Measurements from ENCODE around the gene NPAS2.

The NPAS2 gene

DNA sequence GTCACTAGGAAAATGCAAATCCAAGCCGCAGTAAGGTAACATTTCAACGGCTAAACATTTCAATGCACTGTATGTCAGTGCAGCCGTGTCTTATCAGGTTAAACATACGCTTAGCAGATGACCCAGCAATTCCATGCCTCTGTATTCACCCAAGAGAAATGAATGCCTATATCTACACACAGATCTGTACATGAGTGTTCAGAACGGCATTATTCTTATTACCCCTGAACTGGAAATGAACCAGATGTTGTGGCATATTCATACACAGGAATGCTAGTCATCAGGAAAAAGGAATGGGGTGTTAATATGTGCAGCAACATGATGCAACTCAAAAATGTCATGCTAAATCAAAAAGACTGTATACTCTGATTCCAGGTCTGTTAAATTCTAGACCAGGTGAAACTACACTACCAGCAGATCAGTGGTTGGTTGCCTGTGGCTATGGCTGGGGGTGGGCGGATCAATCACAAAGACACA is 101.8 kb downstream of the NPAS2 start:
- no peak for DNase-seq

DNA sequence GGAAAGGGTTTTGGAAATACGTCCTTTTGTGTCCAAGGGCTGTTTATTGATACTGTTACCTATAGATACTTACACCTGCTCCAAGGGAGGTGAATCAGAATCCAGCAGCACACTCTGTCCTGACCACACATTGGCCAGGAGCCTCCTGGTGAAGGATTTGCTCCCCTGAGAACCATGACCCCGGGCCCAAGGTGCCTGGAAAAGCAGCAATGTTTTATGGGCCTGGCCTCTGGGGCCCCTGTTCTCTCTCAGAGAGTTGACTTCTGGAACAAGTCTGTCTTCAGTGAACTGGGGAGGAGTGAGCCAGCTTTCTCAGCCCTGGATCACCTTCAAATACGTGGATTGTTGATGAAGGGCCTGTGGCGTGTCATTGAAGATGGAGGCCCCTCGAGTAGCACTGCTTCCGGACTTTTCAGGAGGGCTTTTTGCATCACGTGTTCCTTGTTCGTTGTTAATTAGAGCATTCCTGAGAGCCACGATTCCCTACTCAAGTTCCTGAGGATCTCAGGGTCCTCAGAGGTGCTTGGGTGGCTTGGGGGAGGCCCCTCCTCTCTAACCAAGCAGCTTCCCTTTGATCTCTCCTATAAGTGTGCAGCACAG is 103.6 kb downstream of the NPAS2 start:
- no peak for DNase-seq

DNA sequence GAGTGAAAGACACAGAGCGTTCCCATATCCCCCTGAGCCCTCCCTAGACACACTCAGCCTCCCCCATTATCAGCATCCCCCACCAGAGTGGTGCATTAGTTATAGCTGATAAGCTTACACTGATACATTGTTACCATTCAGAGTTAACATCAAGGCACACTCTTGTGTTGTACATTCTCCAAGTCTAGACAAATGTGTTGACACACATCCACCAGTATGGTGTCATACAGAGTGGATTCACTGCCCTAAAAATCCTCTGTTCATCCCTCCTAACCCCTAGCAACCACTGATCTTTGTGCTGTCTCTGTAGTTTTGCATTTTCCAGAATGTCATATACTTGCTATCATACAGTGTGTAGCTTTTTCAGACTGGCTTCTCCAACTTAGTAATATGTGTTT is 104.2 kb downstream of the NPAS2 start:
- DNase-seq: no peak

DNA sequence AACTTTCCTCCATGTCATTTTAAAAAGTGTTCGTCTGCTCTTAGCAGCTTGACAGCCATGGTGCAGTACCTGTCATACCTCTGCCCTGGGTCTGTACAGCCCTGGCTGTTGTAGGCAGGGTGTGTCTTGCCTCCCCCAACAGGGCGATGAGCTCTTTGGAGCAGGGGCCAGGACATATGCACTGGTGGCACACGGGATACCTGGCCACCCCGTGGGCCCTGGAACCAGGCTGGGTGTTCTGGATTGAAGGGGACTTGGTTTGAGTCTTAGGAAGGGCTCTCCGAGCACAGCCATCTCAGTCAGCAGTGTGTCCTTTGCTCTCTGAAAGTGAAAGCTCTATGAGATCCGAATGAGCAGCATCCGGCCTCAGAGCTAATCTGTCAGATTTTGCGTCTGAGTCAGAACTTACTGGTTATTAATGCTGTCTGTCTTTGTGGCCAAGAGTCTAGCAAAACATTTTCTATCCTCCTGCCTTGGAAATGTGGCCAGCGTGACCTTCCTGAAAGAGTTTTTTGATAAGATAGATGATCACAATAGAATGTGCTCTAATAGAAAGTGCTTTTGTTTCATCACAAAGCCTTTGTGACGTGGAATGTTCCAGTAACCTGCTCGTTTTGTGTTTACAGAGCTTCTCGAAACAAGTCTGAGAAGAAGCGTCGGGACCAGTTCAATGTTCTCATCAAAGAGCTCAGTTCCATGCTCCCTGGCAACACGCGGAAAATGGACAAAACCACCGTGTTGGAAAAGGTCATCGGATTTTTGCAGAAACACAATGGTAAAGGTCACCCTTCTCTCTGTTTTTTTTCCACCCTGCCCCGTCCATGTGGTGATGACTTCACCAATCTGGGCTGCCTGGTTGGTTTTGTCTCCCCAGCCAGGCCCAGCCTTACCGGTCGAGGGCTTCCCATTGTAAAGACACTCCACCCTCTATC is 104.8 kb downstream of the NPAS2 start:
- DNase-seq: no peak

DNA sequence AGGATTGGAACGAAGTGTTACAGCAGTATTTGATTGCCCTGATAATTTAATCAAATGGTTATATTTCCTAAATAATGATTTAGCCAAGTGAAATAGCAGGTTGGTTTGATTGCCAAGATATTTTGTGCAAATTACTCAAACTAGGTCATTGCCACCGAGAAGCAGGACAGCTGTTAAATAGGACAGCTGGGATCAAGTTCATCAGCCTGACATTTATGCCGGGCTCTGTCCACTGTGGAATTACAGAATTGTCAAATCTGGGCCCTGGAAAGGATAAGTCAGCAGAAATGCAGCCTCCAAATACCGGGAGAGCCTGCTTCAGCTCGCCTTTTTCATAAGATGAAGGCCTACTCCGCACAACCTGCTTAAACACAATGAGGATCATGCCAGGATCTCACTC is 108.3 kb downstream of the NPAS2 start:
- DNase-seq: no peak

DNA sequence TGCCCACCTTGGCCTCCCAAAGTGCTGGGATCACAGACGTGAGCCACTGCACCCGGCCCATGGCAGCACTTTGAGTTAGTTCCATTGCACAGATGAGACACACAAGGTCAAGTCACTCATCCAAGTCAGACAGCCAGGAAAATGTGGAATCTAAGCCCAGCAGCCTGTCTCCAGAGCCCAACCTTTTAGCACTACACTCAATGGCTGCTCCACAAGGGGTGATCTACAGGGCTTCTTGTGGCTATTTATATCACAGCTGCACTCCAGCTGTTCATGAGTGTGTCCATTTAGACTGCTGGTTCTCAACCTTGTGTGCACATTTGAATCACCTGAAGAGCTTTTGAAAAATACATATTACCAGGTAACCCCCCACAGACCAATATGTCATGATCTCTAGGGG is 109.2 kb downstream of the NPAS2 start:
- DNase-seq: no peak

DNA sequence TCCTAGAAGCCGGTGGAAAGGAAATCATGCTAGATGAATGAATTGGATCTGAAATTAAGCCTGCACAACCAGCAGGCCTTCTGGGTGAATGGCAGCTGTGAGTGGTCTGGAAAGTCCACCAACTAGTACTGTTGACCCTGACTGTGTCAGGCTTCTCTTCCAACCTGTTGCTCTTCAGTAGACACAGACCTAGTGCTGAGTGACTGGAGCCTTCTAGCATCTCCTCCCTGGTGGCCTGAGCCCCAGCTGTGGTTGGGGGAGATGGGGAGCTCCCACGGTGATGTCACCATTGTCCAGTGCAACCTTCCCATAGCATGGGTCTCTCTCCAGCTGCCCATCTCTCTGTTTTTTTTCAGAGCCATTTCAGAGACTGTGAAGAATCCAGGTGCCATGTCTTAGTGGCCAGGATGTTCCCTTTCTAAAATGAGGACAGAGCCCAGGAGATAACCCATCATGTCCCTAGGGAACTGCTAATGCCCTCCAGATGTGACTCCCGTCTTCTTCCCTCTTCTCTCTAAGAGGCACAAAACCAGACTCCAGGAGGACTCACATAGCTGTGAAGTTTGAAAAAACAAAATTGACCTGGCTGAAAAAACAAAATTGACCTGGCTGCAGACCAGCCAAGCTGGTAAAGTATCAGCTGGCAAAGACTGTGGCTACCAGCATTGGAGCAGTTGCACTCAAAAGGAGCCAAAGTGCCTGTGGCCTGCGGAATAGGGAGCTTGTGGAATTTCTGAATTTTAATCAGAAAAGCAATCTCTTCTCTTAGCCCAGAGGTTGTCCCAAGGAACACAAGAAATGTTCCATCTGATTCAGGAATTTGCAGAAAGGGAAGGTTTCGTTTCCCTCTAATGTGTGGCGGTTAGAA is 114.8 kb downstream of the NPAS2 start:
- no peak for DNase-seq

DNA sequence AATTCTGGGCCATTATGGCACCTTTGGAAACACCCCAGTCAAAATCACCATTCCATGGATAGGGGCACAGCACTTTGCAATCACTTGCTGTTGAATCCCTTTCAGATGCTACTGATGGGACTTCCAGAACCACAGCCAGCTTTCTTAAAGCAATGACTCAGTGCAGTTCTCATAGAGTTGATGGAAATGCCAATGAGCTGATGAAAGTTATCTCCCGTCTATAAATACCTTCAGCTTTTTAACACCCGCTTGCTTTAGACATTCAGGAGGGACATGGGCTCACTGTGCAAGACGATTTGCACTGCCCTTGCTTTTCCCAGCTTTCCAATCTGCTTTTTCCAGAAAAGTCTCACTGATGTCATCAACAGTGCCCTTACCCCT is 115.4 kb downstream of the NPAS2 start:
- DNase-seq: no peak

DNA sequence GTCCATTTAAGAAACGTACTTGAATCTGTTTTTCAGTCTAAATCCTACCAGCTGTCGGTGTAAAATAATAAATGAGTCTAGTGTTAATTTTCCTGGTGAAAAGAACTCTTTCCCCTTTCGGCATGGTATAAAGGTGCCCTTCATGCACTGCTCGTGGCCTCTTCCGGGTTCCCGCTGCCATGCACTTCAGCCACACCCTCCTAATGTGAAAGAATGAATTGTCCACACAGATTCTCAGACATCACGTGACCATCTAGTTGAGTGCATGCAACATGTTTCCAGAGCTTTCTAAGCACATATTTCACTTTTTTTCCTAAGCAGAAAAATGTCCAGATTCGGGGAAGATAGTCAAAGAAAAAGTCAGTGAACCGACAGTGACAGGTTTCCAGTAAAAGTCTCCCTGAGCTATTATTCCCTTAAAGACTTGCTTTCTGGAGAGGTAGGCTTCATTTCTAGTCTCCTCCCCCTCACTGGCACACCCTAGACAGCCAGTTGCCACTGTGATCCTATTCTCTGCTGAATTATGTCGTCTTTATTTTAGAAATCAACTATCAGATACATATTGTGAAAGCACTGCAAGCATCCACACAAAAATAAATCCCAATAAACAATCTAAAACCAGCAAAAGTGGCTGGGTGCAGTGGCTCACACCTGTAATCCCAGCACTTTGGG is 116.3 kb downstream of the NPAS2 start:
- DNase-seq: no peak

DNA sequence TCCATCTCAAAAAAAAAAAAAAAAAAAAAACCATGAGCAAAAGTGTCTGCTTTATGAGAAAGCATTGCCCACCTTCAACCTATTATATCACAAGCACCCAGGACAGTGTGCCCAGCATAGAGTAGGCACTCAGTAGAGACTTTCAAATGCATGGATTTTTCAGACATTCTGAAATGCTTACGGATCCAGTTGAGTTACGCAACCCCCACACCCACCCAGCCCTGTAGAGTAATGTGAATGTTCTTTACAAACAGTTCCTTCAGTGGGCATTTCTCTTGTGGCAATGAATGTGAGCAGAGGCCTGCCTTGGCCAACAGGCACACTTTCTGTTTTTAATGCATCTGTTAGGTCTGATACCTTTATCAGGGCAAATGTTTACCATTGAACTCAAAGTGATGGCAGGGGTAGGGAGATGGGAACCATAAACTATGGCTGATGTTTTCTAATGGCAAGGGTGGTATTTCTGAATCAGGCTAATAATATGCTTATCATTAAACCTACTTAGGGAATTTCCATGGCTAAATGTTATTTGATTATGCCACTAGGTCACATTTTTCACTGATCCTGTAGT is 117.1 kb downstream of the NPAS2 start:
- no peak for DNase-seq

DNA sequence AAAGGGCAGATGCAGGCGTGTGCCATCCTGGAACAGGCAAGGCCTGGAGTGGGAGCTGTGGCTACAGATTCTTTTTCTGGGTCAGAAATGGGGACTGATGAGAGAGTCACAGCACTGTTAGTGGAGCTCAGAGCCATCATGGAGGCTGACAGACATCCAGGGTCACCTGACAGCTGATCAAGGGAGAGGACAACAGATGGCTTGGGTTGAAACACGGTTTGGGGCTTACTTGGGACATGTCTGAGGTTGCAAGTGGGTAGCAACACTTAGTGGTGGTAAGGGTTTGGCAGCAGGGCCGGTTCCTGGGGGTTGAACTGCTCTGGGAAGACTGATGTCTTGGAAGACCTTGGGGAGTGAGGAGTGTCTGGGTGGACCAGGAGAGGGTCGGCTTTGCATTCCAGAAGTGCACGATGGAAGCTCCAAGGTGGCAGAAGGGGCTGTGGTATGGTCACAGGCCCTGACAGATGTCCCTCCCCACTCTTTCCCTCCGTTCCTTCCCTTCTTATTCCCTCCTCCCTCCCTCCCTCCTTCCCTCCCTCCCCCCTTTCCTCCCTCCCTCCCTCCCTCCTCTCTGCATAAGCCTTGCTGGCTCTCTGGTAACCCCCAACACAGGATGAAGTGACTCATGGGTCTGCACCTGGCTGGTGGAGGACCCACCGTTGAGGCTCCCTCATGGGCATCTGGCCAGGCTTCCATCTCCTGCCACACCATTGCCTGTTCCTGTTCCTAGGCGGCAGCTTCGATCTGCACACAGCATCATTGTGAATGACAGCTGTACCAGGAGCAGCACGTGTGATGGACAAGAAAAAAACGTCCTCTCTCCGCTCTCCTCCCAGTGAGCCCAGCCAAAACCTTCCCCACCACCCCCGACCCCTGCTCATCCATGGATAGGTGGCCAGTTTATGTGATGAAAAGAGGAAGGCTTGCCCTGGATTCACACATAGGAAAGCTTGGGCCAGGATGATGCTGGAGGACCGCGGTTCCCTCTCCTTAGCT is 118.4 kb downstream of the NPAS2 start:
- DNase-seq: no peak

DNA sequence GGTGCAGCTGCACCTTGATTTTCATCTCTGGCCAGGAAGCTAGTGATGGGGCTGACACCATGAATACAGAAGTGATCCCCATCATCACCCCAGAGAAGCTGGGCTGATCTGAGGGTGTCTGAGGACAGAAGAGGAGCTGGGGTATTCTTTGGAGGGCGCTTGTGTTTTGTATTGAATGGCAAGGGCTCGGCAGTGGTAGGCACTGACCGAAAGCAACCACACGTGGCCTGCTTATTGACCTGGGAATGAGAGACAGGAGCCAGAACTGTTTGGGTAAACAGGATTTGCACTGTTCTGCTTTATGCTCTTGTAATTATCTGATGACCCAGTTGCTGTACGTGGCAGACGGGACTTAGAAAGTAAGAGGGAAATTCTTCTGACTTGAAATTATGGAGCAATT is 119.5 kb downstream of the NPAS2 start:
- DNase-seq: no peak

DNA sequence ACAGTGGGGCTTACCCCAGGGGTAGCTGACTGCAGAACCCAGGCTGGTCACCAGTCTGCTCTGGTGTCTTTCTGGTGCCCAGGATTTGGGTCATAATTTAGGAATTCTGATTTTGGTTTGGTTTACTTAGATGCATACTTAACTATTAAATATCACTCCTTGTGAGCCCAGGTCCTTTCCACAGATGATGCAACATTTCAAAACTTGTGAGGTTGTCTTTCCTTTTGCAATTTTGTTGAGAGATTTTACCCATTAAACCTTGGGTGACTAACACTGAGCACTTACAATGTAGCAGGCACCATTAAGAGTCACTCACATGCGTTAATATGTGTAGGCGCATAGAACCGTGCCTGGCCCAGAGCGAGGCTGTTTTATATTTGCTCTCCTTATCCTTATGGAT is 120.3 kb downstream of the NPAS2 start:
- no peak for DNase-seq

DNA sequence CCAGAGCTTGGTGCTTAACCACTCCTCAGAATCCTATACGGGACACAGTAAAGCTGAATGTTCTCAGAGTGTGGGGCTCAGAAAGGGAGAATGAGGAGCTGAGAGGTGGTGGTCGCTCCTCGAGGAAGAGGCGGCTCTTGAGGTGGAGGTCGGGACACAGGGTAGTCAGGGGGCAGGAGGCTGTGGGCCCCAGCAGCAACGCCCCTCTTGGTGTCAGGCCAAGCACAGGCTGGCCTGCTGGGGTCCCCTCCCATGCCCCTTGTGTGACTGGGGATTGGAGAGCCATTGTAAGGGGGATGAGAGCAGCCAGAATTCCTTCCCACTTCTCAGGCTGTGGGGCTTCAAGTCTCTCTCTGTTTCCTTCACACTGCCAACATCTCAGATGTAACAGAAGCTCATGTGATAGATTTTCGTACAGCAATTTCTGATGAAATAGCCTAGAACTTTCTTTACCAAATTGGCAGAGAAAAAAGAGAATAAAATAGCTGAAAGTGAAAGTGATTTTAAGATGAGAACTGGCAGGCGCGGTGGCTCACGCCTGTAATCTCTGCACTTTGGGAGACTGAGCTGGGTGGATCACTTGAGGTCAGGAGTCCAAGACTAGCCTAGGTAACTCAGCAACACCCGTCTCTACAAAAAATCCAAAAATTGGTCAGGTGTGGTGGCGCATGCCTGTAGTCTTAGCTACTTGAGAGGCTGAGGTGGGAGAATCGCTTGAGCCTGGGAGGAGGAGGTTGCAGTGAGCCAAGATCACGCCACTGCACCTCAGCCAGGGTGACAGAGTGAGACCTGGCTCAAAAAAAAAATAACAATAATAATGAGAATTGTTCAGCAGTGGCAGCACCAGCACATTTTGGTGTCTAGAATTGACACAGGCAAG is 121.1 kb downstream of the NPAS2 start:
- no peak for DNase-seq

DNA sequence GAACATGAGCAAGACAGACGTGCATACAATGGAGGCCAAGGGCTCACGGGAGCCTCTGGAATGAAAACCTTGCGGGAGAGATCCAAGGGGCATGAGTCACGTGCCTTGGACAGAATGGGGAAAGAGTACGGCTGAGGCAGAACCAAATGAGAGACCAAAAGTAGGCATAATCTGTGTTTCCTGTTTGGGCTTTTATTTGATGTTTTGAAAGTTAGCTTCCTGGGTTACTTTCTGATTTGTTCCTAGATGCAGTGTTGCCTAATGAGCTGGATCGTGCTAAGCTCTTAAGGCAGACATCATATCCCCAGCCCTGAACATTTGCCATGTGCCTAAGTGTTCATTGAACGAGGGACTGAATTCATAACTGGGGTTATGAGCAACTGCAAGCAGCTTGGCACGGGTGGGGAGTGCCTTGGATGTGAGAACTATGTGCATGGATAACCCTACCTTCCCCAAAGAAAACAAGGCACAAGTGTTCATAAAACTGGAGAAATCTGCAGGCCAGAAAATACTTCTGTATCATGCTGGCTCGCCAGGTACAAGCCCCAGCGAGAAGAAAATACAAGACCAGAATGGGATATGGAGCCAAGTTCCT is 121.8 kb downstream of the NPAS2 start:
- DNase-seq: no peak

DNA sequence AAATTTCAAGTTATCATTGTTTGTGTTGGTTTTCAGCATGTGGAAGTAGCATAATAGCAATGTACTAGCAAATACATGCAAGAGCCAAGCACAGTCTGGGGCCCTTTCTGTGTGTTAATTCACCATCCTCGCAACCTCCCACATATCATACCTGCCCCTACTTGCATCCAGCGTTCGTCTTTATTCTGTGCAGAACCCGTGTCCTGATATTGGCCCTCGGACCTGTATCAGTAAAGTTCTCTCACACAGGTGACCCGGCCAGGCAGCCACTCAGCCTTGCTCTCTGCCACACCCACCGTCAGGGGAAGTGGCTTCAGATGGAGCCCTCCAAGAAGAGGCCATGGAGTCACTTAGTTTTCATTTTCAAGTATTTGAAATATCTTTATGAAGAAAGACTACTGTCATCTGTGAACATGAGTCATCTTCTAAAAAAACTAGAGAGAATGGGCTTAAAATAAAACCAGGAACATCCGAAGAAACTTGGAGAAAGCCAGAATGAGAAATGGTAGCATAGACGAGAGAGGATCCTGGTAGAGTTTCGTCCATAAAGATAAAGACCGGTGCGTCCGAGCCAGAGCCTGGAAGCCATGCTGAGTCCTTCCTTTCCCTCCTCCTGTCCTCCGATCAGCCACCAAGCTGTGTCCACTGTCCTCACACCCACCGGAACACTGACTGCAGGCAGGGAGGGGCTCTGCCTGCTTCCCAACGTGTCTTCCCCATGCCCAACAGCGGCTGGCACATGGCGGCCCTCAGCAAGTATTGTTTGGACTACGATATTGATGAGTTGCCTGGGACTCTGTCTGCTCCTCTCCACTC is 124.9 kb downstream of the NPAS2 start:
- no peak for DNase-seq

DNA sequence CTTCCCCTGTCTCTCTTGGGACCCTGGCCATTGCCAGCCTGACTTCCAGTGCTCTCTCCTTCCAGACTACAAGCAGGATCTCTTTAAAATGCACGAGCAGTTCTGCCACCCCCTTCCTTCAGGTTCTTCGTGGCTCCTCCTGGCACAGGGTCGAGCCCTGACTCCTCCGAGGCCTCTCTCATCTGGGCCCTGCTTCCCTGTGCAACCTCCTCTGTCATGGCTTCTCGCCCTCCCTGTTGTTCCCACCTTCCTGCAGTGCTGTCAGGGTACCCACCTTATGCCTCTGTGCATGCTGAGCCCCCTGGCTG is 125.4 kb downstream of the NPAS2 start:
- no peak for DNase-seq

DNA sequence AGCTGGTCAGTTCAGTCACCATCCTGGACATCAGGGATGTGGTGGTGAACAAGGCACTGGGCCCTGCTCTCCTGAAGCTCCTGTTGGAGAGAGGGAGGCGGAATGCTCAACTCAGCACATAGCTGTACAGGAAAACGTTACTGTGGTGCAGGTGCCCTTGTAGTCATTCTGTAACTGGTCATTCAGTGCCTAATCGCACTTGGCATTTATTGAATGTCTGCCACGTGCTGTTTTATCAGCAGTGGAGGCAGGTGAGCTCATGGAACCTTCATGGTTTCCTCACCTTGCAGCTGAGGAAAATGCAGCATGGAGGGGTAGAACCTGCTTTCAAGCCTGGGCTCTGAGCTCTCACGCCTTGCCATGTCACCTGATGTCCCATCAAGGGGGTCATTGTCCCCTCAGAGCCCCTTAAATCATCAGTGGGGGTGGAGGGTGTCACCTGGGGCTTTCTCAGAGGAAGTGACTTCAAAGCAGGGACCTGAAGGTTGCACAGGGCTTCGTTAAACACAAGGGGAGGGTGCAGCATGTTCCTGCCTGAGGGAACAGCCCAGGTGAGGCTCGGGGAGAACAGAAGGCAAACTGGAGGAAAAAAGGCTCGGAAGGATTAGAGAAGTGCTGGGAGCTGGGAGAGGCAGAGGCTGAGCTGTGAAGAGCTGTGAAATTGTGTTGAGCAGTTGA is 126.1 kb downstream of the NPAS2 start:
- DNase-seq: no peak
